ENCODE results near the gene SEMA5A. TPM values are rescaled to one million over a fixed set of nuclear protein-coding genes. Genes with fewer than 3 reads are reported as not detected.

The SEMA5A gene
- total RNA-seq, 1 experiment from 2014 or later, result 9.3 TPM

DNA sequence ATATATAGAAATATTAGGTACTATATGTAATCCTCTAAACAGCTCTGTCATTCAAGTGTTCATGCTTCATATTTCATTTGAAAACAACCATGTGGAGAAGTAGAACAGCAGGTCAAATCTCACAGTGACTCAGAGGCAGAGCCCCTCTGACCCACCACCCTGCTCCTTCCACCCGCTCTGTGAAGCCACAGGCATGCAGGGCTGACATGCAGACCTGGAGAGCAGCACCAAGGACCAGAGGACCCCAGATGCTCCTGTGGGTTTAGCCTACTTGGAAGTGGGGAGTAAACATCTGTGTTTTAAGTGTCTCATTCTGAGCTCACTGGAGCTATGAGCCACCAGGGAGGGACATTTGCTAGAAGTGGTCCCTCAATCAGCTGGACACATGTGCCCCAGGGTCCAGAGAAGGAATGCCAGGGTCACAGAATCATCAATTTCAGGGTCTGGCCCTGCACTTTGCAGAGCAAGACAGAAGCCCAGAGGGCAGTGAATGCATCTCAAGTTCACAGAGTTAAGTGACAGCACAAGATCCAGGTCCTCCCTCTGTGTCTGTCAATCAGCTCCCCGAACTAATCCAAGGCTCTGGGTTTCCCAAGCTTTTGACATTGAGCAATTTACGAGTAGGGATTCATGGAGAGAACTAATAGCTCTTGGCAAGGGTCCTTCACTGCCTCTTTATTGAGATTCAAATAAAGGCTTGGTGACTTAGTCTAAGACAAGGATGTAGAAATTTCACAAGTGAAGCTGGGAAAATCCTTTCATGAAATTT, 441.1 kb downstream of the SEMA5A start:
- Mint-ChIP-seq H3K27me3 (ENCODE audit: low read depth) (no peaks in the 10 kb centered on the region), H3K9me3 (no peaks in the 10 kb centered on the region), H3K4me3 (no peak overlapping the region), H3K4me1 (no peaks in the 10 kb centered on the region), H3K36me3 (no peaks in the 10 kb centered on the region), H3K27ac (no peak overlapping the region)
- ATAC-seq (no peak), DNase-seq (ENCODE audit: low spot score) (no peak)
- POLR2A ChIA-PET, result no interaction called here
- TF ChIP-seq, protein P1, sequence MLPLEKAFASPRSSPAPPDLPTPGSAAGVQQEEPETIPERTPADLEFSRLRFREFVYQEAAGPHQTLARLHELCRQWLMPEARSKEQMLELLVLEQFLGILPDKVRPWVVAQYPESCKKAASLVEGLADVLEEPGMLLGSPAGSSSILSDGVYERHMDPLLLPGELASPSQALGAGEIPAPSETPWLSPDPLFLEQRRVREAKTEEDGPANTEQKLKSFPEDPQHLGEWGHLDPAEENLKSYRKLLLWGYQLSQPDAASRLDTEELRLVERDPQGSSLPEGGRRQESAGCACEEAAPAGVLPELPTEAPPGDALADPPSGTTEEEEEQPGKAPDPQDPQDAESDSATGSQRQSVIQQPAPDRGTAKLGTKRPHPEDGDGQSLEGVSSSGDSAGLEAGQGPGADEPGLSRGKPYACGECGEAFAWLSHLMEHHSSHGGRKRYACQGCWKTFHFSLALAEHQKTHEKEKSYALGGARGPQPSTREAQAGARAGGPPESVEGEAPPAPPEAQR (CRISPR knock-in tag; IDR thresholded peaks at IDR 0.05), result no peak
- TF ChIP-seq RORB (CRISPR knock-in tag; IDR thresholded peaks at IDR 0.05), result no peak
- CTCF ChIA-PET, result no interaction called here

DNA sequence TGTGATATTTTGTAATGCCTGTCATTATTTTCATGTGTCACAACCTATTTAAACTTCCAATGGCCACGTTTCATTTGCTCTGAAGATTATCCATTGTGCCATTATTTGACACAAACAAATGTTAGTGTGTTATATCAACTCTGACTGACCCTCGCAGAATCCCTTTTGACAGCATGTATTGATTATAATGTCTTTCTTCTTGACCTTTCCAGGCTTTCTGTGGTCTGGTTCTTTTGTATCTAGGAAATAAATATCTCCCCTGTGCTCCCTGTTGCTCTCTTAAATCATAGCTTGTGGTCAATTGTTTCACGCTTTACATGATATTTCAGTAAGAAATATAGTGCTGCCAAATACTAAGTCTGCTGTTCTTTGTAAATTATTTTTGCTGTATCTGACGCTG, 442.6 kb downstream of the SEMA5A start:
- TF ChIP-seq, protein P2, sequence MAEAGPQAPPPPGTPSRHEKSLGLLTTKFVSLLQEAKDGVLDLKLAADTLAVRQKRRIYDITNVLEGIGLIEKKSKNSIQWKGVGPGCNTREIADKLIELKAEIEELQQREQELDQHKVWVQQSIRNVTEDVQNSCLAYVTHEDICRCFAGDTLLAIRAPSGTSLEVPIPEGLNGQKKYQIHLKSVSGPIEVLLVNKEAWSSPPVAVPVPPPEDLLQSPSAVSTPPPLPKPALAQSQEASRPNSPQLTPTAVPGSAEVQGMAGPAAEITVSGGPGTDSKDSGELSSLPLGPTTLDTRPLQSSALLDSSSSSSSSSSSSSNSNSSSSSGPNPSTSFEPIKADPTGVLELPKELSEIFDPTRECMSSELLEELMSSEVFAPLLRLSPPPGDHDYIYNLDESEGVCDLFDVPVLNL (CRISPR knock-in tag; IDR thresholded peaks at IDR 0.05; ENCODE audit: borderline replicate concordance, low read depth), result no peak
- TF ChIP-seq ZBTB21 (CRISPR knock-in tag; IDR thresholded peaks at IDR 0.05; ENCODE audit: borderline replicate concordance) (no peak), ZNF219 (CRISPR knock-in tag; IDR thresholded peaks at IDR 0.05; ENCODE audit: borderline replicate concordance) (no peak), GRHL2 (CRISPR knock-in tag; IDR thresholded peaks at IDR 0.05; ENCODE audit: insufficient replicate concordance, severe bottlenecking) (no peak), TCF7 (CRISPR knock-in tag; IDR thresholded peaks at IDR 0.05; ENCODE audit: low read depth) (no peak), ZNF138 (CRISPR knock-in tag; conservative IDR thresholded peaks at IDR 0.05) (no peak), FOXK1 (CRISPR knock-in tag; IDR thresholded peaks at IDR 0.05) (no peak), SP1 (CRISPR knock-in tag; conservative IDR thresholded peaks at IDR 0.05) (no peak), GABPB1 (CRISPR knock-in tag; IDR thresholded peaks at IDR 0.05) (no peak), GTF2I (CRISPR knock-in tag; conservative IDR thresholded peaks at IDR 0.05) (no peak), JUN (CRISPR knock-in tag; IDR thresholded peaks at IDR 0.05) (no peak), JAZF1 (CRISPR knock-in tag; IDR thresholded peaks at IDR 0.05) (no peak)
- TF ChIP-seq, protein P3, sequence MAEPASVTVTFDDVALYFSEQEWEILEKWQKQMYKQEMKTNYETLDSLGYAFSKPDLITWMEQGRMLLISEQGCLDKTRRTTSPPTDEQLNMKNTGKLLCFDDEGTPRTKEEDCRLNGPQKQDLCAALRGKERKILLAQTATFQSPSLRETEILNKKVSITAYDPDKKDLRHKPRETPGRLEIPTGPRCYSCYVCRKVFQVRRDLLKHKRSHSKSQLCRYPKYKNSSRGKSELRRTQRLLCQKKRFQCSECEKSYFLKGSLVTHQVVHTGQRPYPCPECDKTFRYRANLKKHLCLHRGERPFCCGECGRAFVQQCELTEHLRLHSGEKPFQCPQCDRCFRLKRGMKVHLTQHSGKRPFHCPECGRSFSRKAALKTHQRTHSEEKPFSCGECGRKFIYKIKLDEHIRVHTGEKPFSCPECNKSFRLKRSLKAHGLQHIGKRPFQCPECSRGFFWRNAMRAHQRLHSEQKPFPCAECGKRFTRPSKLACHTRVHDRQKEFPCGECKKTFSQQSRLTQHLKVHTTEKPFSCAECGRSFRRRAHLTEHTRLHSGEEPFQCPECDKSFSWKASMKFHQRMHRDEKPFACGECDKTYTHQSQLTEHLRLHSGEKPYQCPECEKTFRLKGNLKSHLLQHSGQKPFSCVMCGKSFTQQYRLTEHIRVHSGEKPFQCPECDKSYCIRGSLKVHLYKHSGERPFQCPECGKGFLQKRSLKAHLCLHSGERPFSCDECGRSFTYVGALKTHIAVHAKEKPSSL (CRISPR knock-in tag; conservative IDR thresholded peaks at IDR 0.05), result no peak
- TF ChIP-seq, protein P4, sequence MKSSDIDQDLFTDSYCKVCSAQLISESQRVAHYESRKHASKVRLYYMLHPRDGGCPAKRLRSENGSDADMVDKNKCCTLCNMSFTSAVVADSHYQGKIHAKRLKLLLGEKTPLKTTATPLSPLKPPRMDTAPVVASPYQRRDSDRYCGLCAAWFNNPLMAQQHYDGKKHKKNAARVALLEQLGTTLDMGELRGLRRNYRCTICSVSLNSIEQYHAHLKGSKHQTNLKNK (CRISPR knock-in tag; IDR thresholded peaks at IDR 0.05), result no peak
- TF ChIP-seq, protein P5, sequence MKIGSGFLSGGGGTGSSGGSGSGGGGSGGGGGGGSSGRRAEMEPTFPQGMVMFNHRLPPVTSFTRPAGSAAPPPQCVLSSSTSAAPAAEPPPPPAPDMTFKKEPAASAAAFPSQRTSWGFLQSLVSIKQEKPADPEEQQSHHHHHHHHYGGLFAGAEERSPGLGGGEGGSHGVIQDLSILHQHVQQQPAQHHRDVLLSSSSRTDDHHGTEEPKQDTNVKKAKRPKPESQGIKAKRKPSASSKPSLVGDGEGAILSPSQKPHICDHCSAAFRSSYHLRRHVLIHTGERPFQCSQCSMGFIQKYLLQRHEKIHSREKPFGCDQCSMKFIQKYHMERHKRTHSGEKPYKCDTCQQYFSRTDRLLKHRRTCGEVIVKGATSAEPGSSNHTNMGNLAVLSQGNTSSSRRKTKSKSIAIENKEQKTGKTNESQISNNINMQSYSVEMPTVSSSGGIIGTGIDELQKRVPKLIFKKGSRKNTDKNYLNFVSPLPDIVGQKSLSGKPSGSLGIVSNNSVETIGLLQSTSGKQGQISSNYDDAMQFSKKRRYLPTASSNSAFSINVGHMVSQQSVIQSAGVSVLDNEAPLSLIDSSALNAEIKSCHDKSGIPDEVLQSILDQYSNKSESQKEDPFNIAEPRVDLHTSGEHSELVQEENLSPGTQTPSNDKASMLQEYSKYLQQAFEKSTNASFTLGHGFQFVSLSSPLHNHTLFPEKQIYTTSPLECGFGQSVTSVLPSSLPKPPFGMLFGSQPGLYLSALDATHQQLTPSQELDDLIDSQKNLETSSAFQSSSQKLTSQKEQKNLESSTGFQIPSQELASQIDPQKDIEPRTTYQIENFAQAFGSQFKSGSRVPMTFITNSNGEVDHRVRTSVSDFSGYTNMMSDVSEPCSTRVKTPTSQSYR (CRISPR knock-in tag; IDR thresholded peaks at IDR 0.05), result no peak
- TF ChIP-seq, protein P6, sequence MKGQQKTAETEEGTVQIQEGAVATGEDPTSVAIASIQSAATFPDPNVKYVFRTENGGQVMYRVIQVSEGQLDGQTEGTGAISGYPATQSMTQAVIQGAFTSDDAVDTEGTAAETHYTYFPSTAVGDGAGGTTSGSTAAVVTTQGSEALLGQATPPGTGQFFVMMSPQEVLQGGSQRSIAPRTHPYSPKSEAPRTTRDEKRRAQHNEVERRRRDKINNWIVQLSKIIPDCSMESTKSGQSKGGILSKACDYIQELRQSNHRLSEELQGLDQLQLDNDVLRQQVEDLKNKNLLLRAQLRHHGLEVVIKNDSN (CRISPR knock-in tag; IDR thresholded peaks at IDR 0.05), result no peak
- H3K36me3 Mint-ChIP-seq, result no peaks in the 10 kb centered on the region
- no peaks in the 10 kb centered on the region for H3K27me3 Mint-ChIP-seq (ENCODE audit: low read depth)
- H3K4me1 Mint-ChIP-seq, result no peaks in the 10 kb centered on the region
- H3K9me3 Mint-ChIP-seq, result no peaks in the 10 kb centered on the region
- ATAC-seq (no peak), DNase-seq (ENCODE audit: low spot score) (no peak)
- no peak overlapping the region for H3K27ac Mint-ChIP-seq
- ChIA-PET POLR2A (no interaction called here), CTCF (no interaction called here)
- no peak overlapping the region for H3K4me3 Mint-ChIP-seq

Data from WTC11 (cell line).